GM23338 (cell line): ENCODE measurements around the gene HIVEP3. TPM values are rescaled to one million over a fixed set of nuclear protein-coding genes. Genes with fewer than 3 reads are reported as not detected.

Experiments used
- ATAC-seq: fragments of 200-7000 bp; cut with Tn5 transposase; 3 replicates; pipeline ENCODE4 v1.9.1; 2020
- DNase-seq: peaks from one replicate; pipeline ENCODE4 v3.0.0-alpha.2; 2015; ENCODE audit warnings: low spot score
- H2AFZ ChIP-seq: fragments of 200-600 bp; sonication (generic); 2 replicates; pipeline ENCODE4 v1.8.0; 2016; ENCODE audit warnings: antibody characterized with exemption, mild to moderate bottlenecking, moderate library complexity
- H3F3A ChIP-seq: fragments of 200-600 bp; sonication (generic); replicated peaks from 2 replicates; pipeline ENCODE4 v1.8.0; 2017; ENCODE audit warnings: antibody characterized with exemption, mixed run types, low read depth
- H3K27ac ChIP-seq: fragments of 200-600 bp; sonication (generic); 2 replicates; pipeline ENCODE4 v1.6.1; 2016; ENCODE audit warnings: low read depth
- H3K27me3 ChIP-seq: fragments of 200-600 bp; sonication (generic); 2 replicates; pipeline ENCODE4 v1.8.0; 2016; ENCODE audit warnings: mild to moderate bottlenecking, mixed run types, moderate library complexity; ENCODE audit not compliant: insufficient read depth
- H3K36me3 ChIP-seq: fragments of 200-600 bp; sonication (generic); 2 replicates; pipeline ENCODE4 v1.8.0; 2016; ENCODE audit warnings: mild to moderate bottlenecking; ENCODE audit not compliant: insufficient read depth
- H3K4me1 ChIP-seq: fragments of 200-600 bp; sonication (generic); 2 replicates; pipeline ENCODE4 v1.8.0; 2016; ENCODE audit warnings: mild to moderate bottlenecking, moderate library complexity; ENCODE audit not compliant: insufficient read depth
- H3K4me2 ChIP-seq: fragments of 200-600 bp; sonication (generic); 2 replicates; pipeline ENCODE4 v1.7.1; 2017; ENCODE audit warnings: mixed run types
- H3K4me3 ChIP-seq: fragments of 200-600 bp; sonication (generic); 2 replicates; pipeline ENCODE4 v1.6.1; 2016; ENCODE audit warnings: mixed run types
- H3K79me2 ChIP-seq: fragments of 200-600 bp; sonication (generic); replicated peaks from 2 replicates; pipeline ENCODE4 v1.8.0; 2017; ENCODE audit warnings: mild to moderate bottlenecking; ENCODE audit not compliant: insufficient read depth
- H3K9me2 ChIP-seq: fragments of 200-600 bp; sonication (generic); 2 replicates; pipeline ENCODE4 v1.8.0; 2017; ENCODE audit not compliant: insufficient read depth
- H4K20me1 ChIP-seq: fragments of 200-600 bp; sonication (generic); replicated peaks from 2 replicates; pipeline ENCODE4 v1.8.0; 2017; ENCODE audit warnings: mild to moderate bottlenecking; ENCODE audit not compliant: insufficient read depth
- H3K27ac Mint-ChIP-seq: 2 replicates; pipeline ENCODE4 v1.8.0; 2020; ENCODE audit warnings: inconsistent platforms, mild to moderate bottlenecking, moderate library complexity, mixed read lengths
- H3K27me3 Mint-ChIP-seq: 3 replicates; pipeline ENCODE4 v1.8.0; 2022; ENCODE audit warnings: low read depth, mild to moderate bottlenecking, moderate library complexity, mixed read lengths, inconsistent platforms; ENCODE audit not compliant: insufficient read depth, poor library complexity
- H3K36me3 Mint-ChIP-seq: 3 replicates; pipeline ENCODE4 v1.8.0; 2021; ENCODE audit warnings: low read depth, mild to moderate bottlenecking, inconsistent platforms, moderate library complexity, mixed read lengths
- H3K4me1 Mint-ChIP-seq: 3 replicates; pipeline ENCODE4 v1.8.0; 2020; ENCODE audit warnings: mild to moderate bottlenecking, inconsistent platforms, mixed read lengths
- H3K4me3 Mint-ChIP-seq: 3 replicates; pipeline ENCODE4 v1.8.0; 2021; ENCODE audit warnings: moderate library complexity, mild to moderate bottlenecking, inconsistent platforms, mixed read lengths
- H3K9me3 Mint-ChIP-seq: 3 replicates; pipeline ENCODE4 v1.8.0; 2020; ENCODE audit warnings: moderate library complexity, mild to moderate bottlenecking, inconsistent platforms, mixed read lengths
- CREB1 ChIP-seq: fragments of 250-450 bp; sonication (Bioruptor Pico); IDR thresholded peaks from 2 replicates; pipeline ENCODE4 v1.5.0; 2020; ENCODE audit warnings: low read depth, mild to moderate bottlenecking, moderate library complexity
- ETS1 ChIP-seq: IDR thresholded peaks from 2 replicates; pipeline ENCODE4 v1.6.1; 2016; ENCODE audit warnings: antibody characterized with exemption
- EZH2 ChIP-seq: fragments of 200-600 bp; sonication (generic); IDR thresholded peaks from one replicate; pipeline ENCODE4 v1.8.0; 2017; ENCODE audit warnings: antibody characterized with exemption, mild to moderate bottlenecking, low read depth; ENCODE audit not compliant: unreplicated experiment
- EZH2phosphoT487 ChIP-seq: fragments of 200-600 bp; sonication (generic); IDR thresholded peaks from one replicate; pipeline ENCODE4 v1.8.1; 2018; ENCODE audit warnings: antibody characterized with exemption; ENCODE audit not compliant: unreplicated experiment
- JUNB ChIP-seq: IDR thresholded peaks from one replicate; pipeline ENCODE4 v1.6.1; 2016; ENCODE audit warnings: antibody characterized with exemption; ENCODE audit not compliant: unreplicated experiment
- NANOG ChIP-seq: IDR thresholded peaks from 2 replicates; pipeline ENCODE4 v1.6.1; 2016; ENCODE audit warnings: antibody characterized with exemption, borderline replicate concordance
- POLR2AphosphoS5 ChIP-seq: IDR thresholded peaks from 2 replicates; pipeline ENCODE4 v1.6.1; 2016; ENCODE audit warnings: antibody characterized with exemption, low read depth
- STAT1 ChIP-seq: IDR thresholded peaks from one replicate; pipeline ENCODE4 v1.6.1; 2016; ENCODE audit warnings: antibody characterized with exemption; ENCODE audit not compliant: unreplicated experiment
- ZNF114 ChIP-seq: fragments of 250-450 bp; sonication (Bioruptor Pico); IDR thresholded peaks from 2 replicates; pipeline ENCODE4 v1.5.0; 2020; ENCODE audit warnings: mild to moderate bottlenecking, moderate library complexity
- ZNF331 ChIP-seq: fragments of 250-450 bp; sonication (Bioruptor Pico); IDR thresholded peaks from 2 replicates; pipeline ENCODE4 v1.5.0; 2020; ENCODE audit warnings: low read depth, mild to moderate bottlenecking, moderate library complexity
- polyA plus RNA-seq: library from polyadenylated mRNA; unstranded; fragments of >200 nt; fragmentation: Nextera tagmentation; extraction: Ambion mirVana; gene quantifications from 2 replicates; pipeline ENCODE4 v1.2.1, GENCODE V29; 2016
- total RNA-seq: library from RNA; depleted of rRNA; stranded (reverse); fragments of >200 nt; shearing (Covaris generic); gene quantifications from 2 replicates; pipeline ENCODE4 v1.2.3, GENCODE V29; 2014
- TF ChIP-seq, protein P1 (sequence below): fragments of 250-450 bp; sonication (Bioruptor Pico); IDR thresholded peaks from 2 replicates; pipeline ENCODE4 v1.5.0; 2020; ENCODE audit warnings: mild to moderate bottlenecking, moderate library complexity
- TF ChIP-seq, protein P2 (sequence below): IDR thresholded peaks from one replicate; pipeline ENCODE4 v1.6.1; 2018; ENCODE audit warnings: antibody characterized with exemption; ENCODE audit not compliant: unreplicated experiment

The HIVEP3 gene
- total and polyA plus RNA-seq, 2 experiments from 2014 or later = 0.14 to 0.24 TPM

- TF ChIP-seq JUNB = no peak
- no peak for TF ChIP-seq ZNF114 (CRISPR knock-in tag)
These were observed 424.1 kb downstream of the HIVEP3 start (continued) for GRCh38 chr1:41494351-41495209.

GRCh38 chr1:41493626-41494350 is 424.9 kb downstream of the HIVEP3 start:
- H3K27ac Mint-ChIP-seq = no peak overlapping the region
- H3K27ac ChIP-seq = no peak overlapping the region
- no peak overlapping the region for H3K4me2 ChIP-seq
- H2AFZ ChIP-seq = no peak overlapping the region
- H3K9me2 ChIP-seq = peaks cover 4% of the 10 kb centered on the region; the same call in 1 of the 2 replicates
- DNase-seq = no peak
- ATAC-seq = no peak
- peaks cover 12% of the 10 kb centered on the region; the same call in 1 of the 2 replicates for H3K4me1 ChIP-seq
- 0 out of 2 replicates have a peak, but pooled peaks cover 5% of the 10 kb centered on the region for H3F3A ChIP-seq
- no peak overlapping the region for H3K4me3 Mint-ChIP-seq
- H3K36me3 Mint-ChIP-seq = no peaks in the 10 kb centered on the region
- peaks cover 22% of the 10 kb centered on the region for H3K27me3 Mint-ChIP-seq
- H4K20me1 ChIP-seq = no peaks in the 10 kb centered on the region
- peaks cover 21% of the 10 kb centered on the region for H3K4me1 Mint-ChIP-seq
- peaks cover 12% of the 10 kb centered on the region for H3K27me3 ChIP-seq
- H3K4me3 ChIP-seq = no peak overlapping the region
- no peaks in the 10 kb centered on the region for H3K9me3 Mint-ChIP-seq
- H3K36me3 ChIP-seq = no peaks in the 10 kb centered on the region
- H3K79me2 ChIP-seq = no peaks in the 10 kb centered on the region
- TF ChIP-seq ETS1 (no peak), ZNF331 (CRISPR knock-in tag) (no peak), EZH2phosphoT487 (no peak), ZNF114 (CRISPR knock-in tag) (no peak), POLR2AphosphoS5 (no peak), EZH2 (no peak), JUNB (no peak), NANOG (no peak), STAT1 (no peak), CREB1 (CRISPR knock-in tag) (no peak)
- TF ChIP-seq, protein P1, sequence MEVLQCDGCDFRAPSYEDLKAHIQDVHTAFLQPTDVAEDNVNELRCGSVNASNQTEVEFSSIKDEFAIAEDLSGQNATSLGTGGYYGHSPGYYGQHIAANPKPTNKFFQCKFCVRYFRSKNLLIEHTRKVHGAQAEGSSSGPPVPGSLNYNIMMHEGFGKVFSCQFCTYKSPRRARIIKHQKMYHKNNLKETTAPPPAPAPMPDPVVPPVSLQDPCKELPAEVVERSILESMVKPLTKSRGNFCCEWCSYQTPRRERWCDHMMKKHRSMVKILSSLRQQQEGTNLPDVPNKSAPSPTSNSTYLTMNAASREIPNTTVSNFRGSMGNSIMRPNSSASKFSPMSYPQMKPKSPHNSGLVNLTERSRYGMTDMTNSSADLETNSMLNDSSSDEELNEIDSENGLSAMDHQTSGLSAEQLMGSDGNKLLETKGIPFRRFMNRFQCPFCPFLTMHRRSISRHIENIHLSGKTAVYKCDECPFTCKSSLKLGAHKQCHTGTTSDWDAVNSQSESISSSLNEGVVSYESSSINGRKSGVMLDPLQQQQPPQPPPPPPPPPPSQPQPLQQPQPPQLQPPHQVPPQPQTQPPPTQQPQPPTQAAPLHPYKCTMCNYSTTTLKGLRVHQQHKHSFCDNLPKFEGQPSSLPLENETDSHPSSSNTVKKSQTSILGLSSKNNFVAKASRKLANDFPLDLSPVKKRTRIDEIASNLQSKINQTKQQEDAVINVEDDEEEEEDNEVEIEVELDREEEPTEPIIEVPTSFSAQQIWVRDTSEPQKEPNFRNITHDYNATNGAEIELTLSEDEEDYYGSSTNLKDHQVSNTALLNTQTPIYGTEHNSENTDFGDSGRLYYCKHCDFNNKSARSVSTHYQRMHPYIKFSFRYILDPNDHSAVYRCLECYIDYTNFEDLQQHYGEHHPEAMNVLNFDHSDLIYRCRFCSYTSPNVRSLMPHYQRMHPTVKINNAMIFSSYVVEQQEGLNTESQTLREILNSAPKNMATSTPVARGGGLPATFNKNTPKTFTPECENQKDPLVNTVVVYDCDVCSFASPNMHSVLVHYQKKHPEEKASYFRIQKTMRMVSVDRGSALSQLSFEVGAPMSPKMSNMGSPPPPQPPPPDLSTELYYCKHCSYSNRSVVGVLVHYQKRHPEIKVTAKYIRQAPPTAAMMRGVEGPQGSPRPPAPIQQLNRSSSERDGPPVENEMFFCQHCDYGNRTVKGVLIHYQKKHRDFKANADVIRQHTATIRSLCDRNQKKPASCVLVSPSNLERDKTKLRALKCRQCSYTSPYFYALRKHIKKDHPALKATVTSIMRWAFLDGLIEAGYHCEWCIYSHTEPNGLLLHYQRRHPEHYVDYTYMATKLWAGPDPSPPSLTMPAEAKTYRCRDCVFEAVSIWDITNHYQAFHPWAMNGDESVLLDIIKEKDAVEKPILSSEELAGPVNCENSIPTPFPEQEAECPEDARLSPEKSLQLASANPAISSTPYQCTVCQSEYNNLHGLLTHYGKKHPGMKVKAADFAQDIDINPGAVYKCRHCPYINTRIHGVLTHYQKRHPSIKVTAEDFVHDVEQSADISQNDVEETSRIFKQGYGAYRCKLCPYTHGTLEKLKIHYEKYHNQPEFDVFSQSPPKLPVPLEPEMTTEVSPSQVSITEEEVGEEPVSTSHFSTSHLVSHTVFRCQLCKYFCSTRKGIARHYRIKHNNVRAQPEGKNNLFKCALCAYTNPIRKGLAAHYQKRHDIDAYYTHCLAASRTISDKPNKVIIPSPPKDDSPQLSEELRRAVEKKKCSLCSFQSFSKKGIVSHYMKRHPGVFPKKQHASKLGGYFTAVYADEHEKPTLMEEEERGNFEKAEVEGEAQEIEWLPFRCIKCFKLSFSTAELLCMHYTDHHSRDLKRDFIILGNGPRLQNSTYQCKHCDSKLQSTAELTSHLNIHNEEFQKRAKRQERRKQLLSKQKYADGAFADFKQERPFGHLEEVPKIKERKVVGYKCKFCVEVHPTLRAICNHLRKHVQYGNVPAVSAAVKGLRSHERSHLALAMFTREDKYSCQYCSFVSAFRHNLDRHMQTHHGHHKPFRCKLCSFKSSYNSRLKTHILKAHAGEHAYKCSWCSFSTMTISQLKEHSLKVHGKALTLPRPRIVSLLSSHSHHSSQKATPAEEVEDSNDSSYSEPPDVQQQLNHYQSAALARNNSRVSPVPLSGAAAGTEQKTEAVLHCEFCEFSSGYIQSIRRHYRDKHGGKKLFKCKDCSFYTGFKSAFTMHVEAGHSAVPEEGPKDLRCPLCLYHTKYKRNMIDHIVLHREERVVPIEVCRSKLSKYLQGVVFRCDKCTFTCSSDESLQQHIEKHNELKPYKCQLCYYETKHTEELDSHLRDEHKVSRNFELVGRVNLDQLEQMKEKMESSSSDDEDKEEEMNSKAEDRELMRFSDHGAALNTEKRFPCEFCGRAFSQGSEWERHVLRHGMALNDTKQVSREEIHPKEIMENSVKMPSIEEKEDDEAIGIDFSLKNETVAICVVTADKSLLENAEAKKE (CRISPR knock-in tag) = no peak
- TF ChIP-seq, protein P2, sequence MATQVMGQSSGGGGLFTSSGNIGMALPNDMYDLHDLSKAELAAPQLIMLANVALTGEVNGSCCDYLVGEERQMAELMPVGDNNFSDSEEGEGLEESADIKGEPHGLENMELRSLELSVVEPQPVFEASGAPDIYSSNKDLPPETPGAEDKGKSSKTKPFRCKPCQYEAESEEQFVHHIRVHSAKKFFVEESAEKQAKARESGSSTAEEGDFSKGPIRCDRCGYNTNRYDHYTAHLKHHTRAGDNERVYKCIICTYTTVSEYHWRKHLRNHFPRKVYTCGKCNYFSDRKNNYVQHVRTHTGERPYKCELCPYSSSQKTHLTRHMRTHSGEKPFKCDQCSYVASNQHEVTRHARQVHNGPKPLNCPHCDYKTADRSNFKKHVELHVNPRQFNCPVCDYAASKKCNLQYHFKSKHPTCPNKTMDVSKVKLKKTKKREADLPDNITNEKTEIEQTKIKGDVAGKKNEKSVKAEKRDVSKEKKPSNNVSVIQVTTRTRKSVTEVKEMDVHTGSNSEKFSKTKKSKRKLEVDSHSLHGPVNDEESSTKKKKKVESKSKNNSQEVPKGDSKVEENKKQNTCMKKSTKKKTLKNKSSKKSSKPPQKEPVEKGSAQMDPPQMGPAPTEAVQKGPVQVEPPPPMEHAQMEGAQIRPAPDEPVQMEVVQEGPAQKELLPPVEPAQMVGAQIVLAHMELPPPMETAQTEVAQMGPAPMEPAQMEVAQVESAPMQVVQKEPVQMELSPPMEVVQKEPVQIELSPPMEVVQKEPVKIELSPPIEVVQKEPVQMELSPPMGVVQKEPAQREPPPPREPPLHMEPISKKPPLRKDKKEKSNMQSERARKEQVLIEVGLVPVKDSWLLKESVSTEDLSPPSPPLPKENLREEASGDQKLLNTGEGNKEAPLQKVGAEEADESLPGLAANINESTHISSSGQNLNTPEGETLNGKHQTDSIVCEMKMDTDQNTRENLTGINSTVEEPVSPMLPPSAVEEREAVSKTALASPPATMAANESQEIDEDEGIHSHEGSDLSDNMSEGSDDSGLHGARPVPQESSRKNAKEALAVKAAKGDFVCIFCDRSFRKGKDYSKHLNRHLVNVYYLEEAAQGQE = no peak
